H9 (cell line): Measurements from ENCODE around the gene MRTFA. TPM values are rescaled to one million over a fixed set of nuclear protein-coding genes. Genes with fewer than 3 reads are reported as not detected.

ENCODE experiments used
- DNase-seq: peaks from one replicate; pipeline ENCODE4 v3.0.0-alpha.2; 2017
- H2AFZ ChIP-seq: one replicate; pipeline ENCODE4 v1.6.1; 2013; ENCODE audit warnings: mild to moderate bottlenecking, low read length, control low read depth, moderate library complexity
- H2AK5ac ChIP-seq: 2 replicates; pipeline ENCODE4 v1.6.1; 2013; ENCODE audit warnings: low read length, control low read depth, mixed read lengths; ENCODE audit not compliant: insufficient read length
- H2BK120ac ChIP-seq: one replicate; pipeline ENCODE4 v1.6.1; 2013; ENCODE audit warnings: low read depth, mild to moderate bottlenecking, low read length, control low read depth, inconsistent platforms; ENCODE audit not compliant: poor library complexity, severe bottlenecking
- H2BK12ac ChIP-seq: 2 replicates; pipeline ENCODE4 v1.6.1; 2013; ENCODE audit warnings: low read length, control low read depth, mixed read lengths, low read depth; ENCODE audit not compliant: insufficient read length
- H2BK15ac ChIP-seq: 2 replicates; pipeline ENCODE4 v1.6.1; 2013; ENCODE audit warnings: low read depth, low read length, control low read depth
- H2BK20ac ChIP-seq: one replicate; pipeline ENCODE4 v1.6.1; 2013; ENCODE audit warnings: low read depth, mild to moderate bottlenecking, low read length, control low read depth, inconsistent platforms; ENCODE audit not compliant: poor library complexity, severe bottlenecking
- H2BK5ac ChIP-seq: 2 replicates; pipeline ENCODE4 v1.6.1; 2013; ENCODE audit warnings: low read length, control low read depth, mixed read lengths; ENCODE audit not compliant: insufficient read length
- H3K14ac ChIP-seq: 2 replicates; pipeline ENCODE4 v1.6.1; 2013; ENCODE audit warnings: low read length, control low read depth; ENCODE audit not compliant: insufficient read depth
- H3K18ac ChIP-seq: 2 replicates; pipeline ENCODE4 v1.6.1; 2013; ENCODE audit warnings: low read depth, mild to moderate bottlenecking, mixed read lengths, low read length, control low read depth; ENCODE audit not compliant: insufficient read length
- H3K23ac ChIP-seq: 2 replicates; pipeline ENCODE4 v1.6.1; 2013; ENCODE audit warnings: low read length, control low read depth, mixed read lengths, low read depth; ENCODE audit not compliant: insufficient read length
- H3K23me2 ChIP-seq: 2 replicates; pipeline ENCODE4 v1.6.1; 2013; ENCODE audit warnings: low read depth, mild to moderate bottlenecking, mixed read lengths, low read length, control low read depth; ENCODE audit not compliant: insufficient read length, poor library complexity, severe bottlenecking
- H3K27ac ChIP-seq: 2 replicates; pipeline ENCODE4 v1.5.1; 2013; ENCODE audit warnings: low read length, control low read depth, mixed read lengths, low read depth; ENCODE audit not compliant: insufficient read length
- H3K27me3 ChIP-seq: 2 replicates; pipeline ENCODE4 v1.6.1; 2013; ENCODE audit warnings: low read length, control low read depth, inconsistent platforms; ENCODE audit not compliant: insufficient read depth
- H3K4ac ChIP-seq: 2 replicates; pipeline ENCODE4 v1.6.1; 2013; ENCODE audit warnings: low read depth, mild to moderate bottlenecking, control low read depth, inconsistent platforms, low read length, moderate library complexity
- H3K4me1 ChIP-seq: 2 replicates; pipeline ENCODE4 v1.6.1; 2013; ENCODE audit warnings: low read length, control low read depth, inconsistent platforms; ENCODE audit not compliant: insufficient read depth
- H3K4me2 ChIP-seq: 2 replicates; pipeline ENCODE4 v1.6.1; 2013; ENCODE audit warnings: low read length, control low read depth, mixed read lengths; ENCODE audit not compliant: insufficient read length, insufficient read depth
- H3K56ac ChIP-seq: 2 replicates; pipeline ENCODE4 v1.6.1; 2013; ENCODE audit warnings: low read depth, mild to moderate bottlenecking, mixed read lengths, low read length, control low read depth; ENCODE audit not compliant: insufficient read length
- H3K79me1 ChIP-seq: 2 replicates; pipeline ENCODE4 v1.6.1; 2013; ENCODE audit warnings: low read depth, mild to moderate bottlenecking, moderate library complexity, low read length, control low read depth, inconsistent platforms; ENCODE audit not compliant: insufficient read depth, poor library complexity, severe bottlenecking
- H3K79me2 ChIP-seq: 2 replicates; pipeline ENCODE4 v1.6.1; 2013; ENCODE audit warnings: low read length, control low read depth, inconsistent platforms; ENCODE audit not compliant: insufficient read depth
- H3K9ac ChIP-seq: 2 replicates; pipeline ENCODE4 v1.6.1; 2013; ENCODE audit warnings: low read length, control low read depth, mixed read lengths; ENCODE audit not compliant: insufficient read length; ENCODE audit errors: extremely low read depth
- H3K9me3 ChIP-seq: one replicate; pipeline ENCODE4 v1.6.1; 2013; ENCODE audit warnings: low read depth, low read length, inconsistent platforms; ENCODE audit not compliant: control insufficient read depth
- H3T11ph ChIP-seq: one replicate; pipeline ENCODE4 v1.6.1; 2013; ENCODE audit warnings: mild to moderate bottlenecking, low read length, control low read depth, inconsistent platforms
- H4K20me1 ChIP-seq: one replicate; pipeline ENCODE4 v1.6.1; 2013; ENCODE audit not compliant: control insufficient read depth, insufficient read length, insufficient read depth
- H4K5ac ChIP-seq: 2 replicates; pipeline ENCODE4 v1.6.1; 2013; ENCODE audit warnings: low read depth, mild to moderate bottlenecking, mixed read lengths, low read length, control low read depth; ENCODE audit not compliant: insufficient read length
- H4K8ac ChIP-seq: replicated peaks from 2 replicates; pipeline ENCODE4 v1.6.1; 2013; ENCODE audit warnings: low read length, control low read depth, mixed read lengths, low read depth; ENCODE audit not compliant: insufficient read length
- H4K91ac ChIP-seq: 2 replicates; pipeline ENCODE4 v1.6.1; 2013; ENCODE audit warnings: low read depth, mild to moderate bottlenecking, moderate library complexity, mixed read lengths, low read length, control low read depth; ENCODE audit not compliant: insufficient read length
- H3K27ac Mint-ChIP-seq, 3 experiments: 2 replicates in 2 of 3; 3 replicates in 1 of 3; pipeline ENCODE4 v1.8.0; 2020 to 2021; ENCODE audit warnings: mixed read lengths in 3 of 3, mild to moderate bottlenecking in 1 of 3, moderate library complexity in 1 of 3
- H3K27me3 Mint-ChIP-seq: 2 replicates; pipeline ENCODE4 v1.8.0; 2021; ENCODE audit warnings: low read depth, mild to moderate bottlenecking, moderate library complexity, mixed read lengths
- H3K36me3 Mint-ChIP-seq, 3 experiments: 2 replicates in 2 of 3; 3 replicates in 1 of 3; pipeline ENCODE4 v1.8.0; 2020 to 2021; ENCODE audit warnings: low read depth in 3 of 3, mixed read lengths in 3 of 3; ENCODE audit not compliant: insufficient read depth in 1 of 3
- H3K4me1 Mint-ChIP-seq, 2 experiments: 2 replicates each; pipeline ENCODE4 v1.8.0; 2020; ENCODE audit warnings: mixed read lengths in 2 of 2
- H3K4me3 Mint-ChIP-seq, 2 experiments: 2 replicates in 1 of 2; 3 replicates in 1 of 2; pipeline ENCODE4 v1.8.0; 2020 to 2021; ENCODE audit warnings: mild to moderate bottlenecking in 2 of 2, mixed read lengths in 2 of 2, moderate library complexity in 1 of 2
- H3K9me3 Mint-ChIP-seq, 2 experiments: 2 replicates in 1 of 2; 3 replicates in 1 of 2; pipeline ENCODE4 v1.8.0; 2020; ENCODE audit warnings: mild to moderate bottlenecking in 2 of 2, mixed read lengths in 2 of 2, moderate library complexity in 1 of 2
- CTCF ChIP-seq: fragments of 200-600 bp; sonication (generic); conservative IDR thresholded peaks from 3 replicates; pipeline ENCODE4 v1.8.0; 2021; ENCODE audit warnings: antibody characterized with exemption, mild to moderate bottlenecking
- WGBS: extraction: QIAGEN DNeasy Blood & Tissue Kit; methylation state at CpG from one replicate; pipeline ENCODE4 v1.1.7; 2013; ENCODE audit warnings: missing lambda C conversion rate, low lambda C conversion rate, mixed read lengths; ENCODE audit not compliant: insufficient read length; ENCODE audit errors: extremely low coverage; 5-methylcytosine and 5-hydroxymethylcytosine counted together
- total RNA-seq: library from RNA; stranded (reverse); gene quantifications from 2 replicates; pipeline ENCODE4 v1.2.1, GENCODE V29; 2021

MRTFA gene
- total RNA-seq, 1 experiment from 2014 or later: 38.1 TPM

GRCh38 chr22:40665312-40665711 lies 28.8 kb upstream of the MRTFA start:
- no CpG with 5 or more reads among the region's 4 CpGs for WGBS
- no peak overlapping the region for H2AK5ac ChIP-seq
- Mint-ChIP-seq H3K4me1 (peaks cover 6 to 7% of the 10 kb centered on the region in 2 experiments), H3K27me3 (peaks cover 2% of the 10 kb centered on the region; the same call in 1 of the 2 replicates), H3K4me3 (no peak overlapping the region), H3K27ac (no peak overlapping the region), H3K9me3 (peaks cover 0 to 2% of the 10 kb centered on the region in 2 experiments; a peak in 2 of 5 replicates), H3K36me3 (no peaks in the 10 kb centered on the region; a peak in 1 of 7 replicates)
- H2BK15ac ChIP-seq: no peak overlapping the region
- no peaks in the 10 kb centered on the region for H3K79me1 ChIP-seq
- no peaks in the 10 kb centered on the region for H3K9me3 ChIP-seq
- no peak overlapping the region for H2BK20ac ChIP-seq
- H3K79me2 ChIP-seq: no peaks in the 10 kb centered on the region
- no peak overlapping the region for H3K4ac ChIP-seq
- no peak for TF ChIP-seq CTCF
- H4K8ac ChIP-seq: no peak overlapping the region
- H3K27ac ChIP-seq: no peak overlapping the region
- DNase-seq: no peak
- H4K91ac ChIP-seq: no peak overlapping the region
- H3K4me1 ChIP-seq: no peaks in the 10 kb centered on the region; the same call in 1 of the 2 replicates
- H2BK5ac ChIP-seq: no peak overlapping the region
- no peak overlapping the region for H3K56ac ChIP-seq
- H2BK120ac ChIP-seq: no peak overlapping the region
- no peak overlapping the region for H3T11ph ChIP-seq
- H3K23me2 ChIP-seq: no peaks in the 10 kb centered on the region
- H3K14ac ChIP-seq: no peak overlapping the region
- no peak overlapping the region for H2AFZ ChIP-seq
- no peak overlapping the region for H2BK12ac ChIP-seq
- H3K9ac ChIP-seq: no peak overlapping the region
- no peaks in the 10 kb centered on the region for H4K20me1 ChIP-seq
- H3K23ac ChIP-seq: no peak overlapping the region
- no peak overlapping the region for H4K5ac ChIP-seq
- no peaks in the 10 kb centered on the region for H3K27me3 ChIP-seq
- no peak overlapping the region for H3K18ac ChIP-seq
- no peak overlapping the region for H3K4me2 ChIP-seq
